Hepatocyte (in vitro differentiated cells): ENCODE data around the gene SGCA. TPM values are rescaled to one million over a fixed set of nuclear protein-coding genes. Genes with fewer than 3 reads are reported as not detected.

Source experiments
- DNase-seq: peaks from one replicate; pipeline ENCODE4 v3.0.0-alpha.2; 2016; ENCODE audit warnings: low spot score
- H2AFZ ChIP-seq: fragments of 200-600 bp; sonication (generic); 2 replicates; pipeline ENCODE4 v1.6.0; 2016; ENCODE audit warnings: antibody characterized with exemption, mild to moderate bottlenecking
- H3K27ac ChIP-seq: fragments of 200-600 bp; sonication (generic); 2 replicates; pipeline ENCODE4 v1.5.1; 2016; ENCODE audit warnings: mild to moderate bottlenecking
- H3K27me3 ChIP-seq: fragments of 200-600 bp; sonication (generic); 2 replicates; pipeline ENCODE4 v1.6.1; 2016
- H3K36me3 ChIP-seq: fragments of 200-600 bp; sonication (generic); replicated peaks from 2 replicates; pipeline ENCODE4 v1.5.1; 2016; ENCODE audit warnings: low read depth; ENCODE audit not compliant: insufficient read depth
- H3K4me1 ChIP-seq: fragments of 200-600 bp; sonication (generic); 2 replicates; pipeline ENCODE4 v1.5.1; 2016; ENCODE audit warnings: mild to moderate bottlenecking, moderate library complexity; ENCODE audit not compliant: insufficient read depth
- H3K4me2 ChIP-seq: fragments of 200-600 bp; sonication (generic); 2 replicates; pipeline ENCODE4 v1.6.0; 2016
- H3K4me3 ChIP-seq: fragments of 200-600 bp; sonication (generic); 2 replicates; pipeline ENCODE4 v1.5.1; 2016; ENCODE audit warnings: mild to moderate bottlenecking
- H3K79me2 ChIP-seq: fragments of 200-600 bp; sonication (generic); 2 replicates; pipeline ENCODE4 v1.6.0; 2017; ENCODE audit warnings: mild to moderate bottlenecking
- H3K9me2 ChIP-seq: fragments of 200-600 bp; sonication (generic); replicated peaks from 2 replicates; pipeline ENCODE4 v1.6.0; 2017; ENCODE audit warnings: mild to moderate bottlenecking; ENCODE audit not compliant: insufficient read depth
- H3K9me3 ChIP-seq: fragments of 200-600 bp; sonication (generic); 2 replicates; pipeline ENCODE4 v1.5.1; 2016; ENCODE audit warnings: low read depth, mild to moderate bottlenecking
- H4K20me1 ChIP-seq: fragments of 200-600 bp; sonication (generic); 2 replicates; pipeline ENCODE4 v1.6.0; 2016; ENCODE audit warnings: mild to moderate bottlenecking; ENCODE audit not compliant: insufficient read depth, poor library complexity, severe bottlenecking
- EZH2 ChIP-seq: fragments of 200-600 bp; sonication (generic); IDR thresholded peaks from 2 replicates; pipeline ENCODE4 v1.6.1; 2016; ENCODE audit warnings: antibody characterized with exemption, mild to moderate bottlenecking, borderline replicate concordance
- EZH2phosphoT487 ChIP-seq: fragments of 200-600 bp; sonication (generic); IDR thresholded peaks from one replicate; pipeline ENCODE4 v1.6.1; 2018; ENCODE audit warnings: antibody characterized with exemption, mild to moderate bottlenecking, low read depth, moderate library complexity; ENCODE audit not compliant: unreplicated experiment, severe bottlenecking
- WGBS: methylation state at CpG from one replicate; pipeline ENCODE4 v1.1.6; 2016; ENCODE audit warnings: low lambda C conversion rate; ENCODE audit errors: missing lambda C conversion rate; 5-methylcytosine and 5-hydroxymethylcytosine counted together
- polyA plus RNA-seq: library from polyadenylated mRNA; unstranded; fragments of >200 nt; fragmentation: Nextera tagmentation; extraction: Ambion mirVana; gene quantifications from 2 replicates; pipeline ENCODE4 v1.2.1, GENCODE V29; 2016
- total RNA-seq: library from RNA; depleted of rRNA; stranded (reverse); fragments of >200 nt; gene quantifications from 2 replicates; pipeline ENCODE4 v1.2.3, GENCODE V29; 2014
- TF ChIP-seq, protein P1 (sequence below): fragments of 200-600 bp; sonication (generic); IDR thresholded peaks from 2 replicates; pipeline ENCODE4 v1.5.1; 2016; ENCODE audit warnings: antibody characterized with exemption, mild to moderate bottlenecking; ENCODE audit not compliant: poor library complexity

The SGCA gene
- total and polyA plus RNA-seq, 2 experiments from 2014 or later = 0.37 to 2.2 TPM

DNA sequence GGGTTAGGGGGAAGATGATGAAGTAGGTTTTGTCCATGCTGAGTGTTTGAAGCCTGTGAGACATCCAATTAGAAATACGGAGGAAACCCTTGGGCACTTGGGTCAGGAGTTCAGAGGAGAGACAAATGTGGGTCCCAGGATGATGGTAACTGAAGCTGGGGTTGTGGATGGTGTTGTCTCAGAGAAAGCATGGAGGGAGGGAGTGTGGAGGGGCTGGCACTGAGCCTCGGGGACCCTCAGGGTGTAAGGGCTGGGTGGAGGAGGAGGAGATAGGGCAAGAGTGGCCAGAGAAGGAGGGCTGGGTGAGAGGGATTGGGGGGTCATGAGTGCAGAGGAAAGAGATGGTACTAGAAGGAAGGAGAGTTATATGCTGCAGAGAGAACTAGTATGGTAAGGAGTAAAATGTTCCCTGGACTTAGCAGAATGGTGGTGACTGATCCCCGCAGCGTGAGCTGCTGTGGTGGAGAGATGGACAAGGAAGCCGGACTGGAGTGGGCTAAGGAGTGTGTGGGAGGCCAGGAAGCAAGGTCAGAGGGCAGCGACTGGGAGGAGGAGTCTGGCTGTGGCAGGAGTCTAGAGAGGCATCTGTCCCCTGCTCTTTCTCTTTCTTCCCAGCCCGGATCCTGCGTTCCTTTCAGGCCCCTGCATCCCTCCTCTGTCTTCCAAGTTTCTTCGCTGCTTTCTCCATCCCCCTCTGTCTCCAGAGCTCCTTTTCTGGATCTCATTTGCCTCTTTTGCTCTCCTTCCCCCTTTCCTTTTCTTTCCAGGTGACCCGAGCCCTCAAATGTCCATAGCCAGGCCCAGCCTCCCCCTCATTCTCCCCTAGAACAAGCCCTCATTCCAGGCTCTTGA lies 39.5 kb downstream of the SGCA start:
- Histone ChIP-seq H3K4me2 (peak overlapping the region; percentile 18), H2AFZ (no peak overlapping the region), H4K20me1 (no peaks in the 10 kb centered on the region), H3K27me3 (peaks cover 4% of the 10 kb centered on the region), H3K79me2 (peaks cover 5% of the 10 kb centered on the region), H3K4me3 (no peak overlapping the region), H3K36me3 (no peaks in the 10 kb centered on the region), H3K4me1 (peaks cover 55% of the 10 kb centered on the region), H3K27ac (peak overlapping the region; percentile 88), H3K9me3 (no peaks in the 10 kb centered on the region), H3K9me2 (no peaks in the 10 kb centered on the region)
- 60% methylated on average over 10 of the region's 10 CpGs for WGBS
- TF ChIP-seq, protein P1, sequence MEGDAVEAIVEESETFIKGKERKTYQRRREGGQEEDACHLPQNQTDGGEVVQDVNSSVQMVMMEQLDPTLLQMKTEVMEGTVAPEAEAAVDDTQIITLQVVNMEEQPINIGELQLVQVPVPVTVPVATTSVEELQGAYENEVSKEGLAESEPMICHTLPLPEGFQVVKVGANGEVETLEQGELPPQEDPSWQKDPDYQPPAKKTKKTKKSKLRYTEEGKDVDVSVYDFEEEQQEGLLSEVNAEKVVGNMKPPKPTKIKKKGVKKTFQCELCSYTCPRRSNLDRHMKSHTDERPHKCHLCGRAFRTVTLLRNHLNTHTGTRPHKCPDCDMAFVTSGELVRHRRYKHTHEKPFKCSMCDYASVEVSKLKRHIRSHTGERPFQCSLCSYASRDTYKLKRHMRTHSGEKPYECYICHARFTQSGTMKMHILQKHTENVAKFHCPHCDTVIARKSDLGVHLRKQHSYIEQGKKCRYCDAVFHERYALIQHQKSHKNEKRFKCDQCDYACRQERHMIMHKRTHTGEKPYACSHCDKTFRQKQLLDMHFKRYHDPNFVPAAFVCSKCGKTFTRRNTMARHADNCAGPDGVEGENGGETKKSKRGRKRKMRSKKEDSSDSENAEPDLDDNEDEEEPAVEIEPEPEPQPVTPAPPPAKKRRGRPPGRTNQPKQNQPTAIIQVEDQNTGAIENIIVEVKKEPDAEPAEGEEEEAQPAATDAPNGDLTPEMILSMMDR = no peak
- TF ChIP-seq EZH2phosphoT487 (no peak), EZH2 (no peak)
- no peak for DNase-seq

- H4K20me1 ChIP-seq = no peaks in the 10 kb centered on the region
- peak overlapping the region; percentile 18 for H3K4me2 ChIP-seq
These were observed 40.2 kb downstream of the SGCA start for GRCh38 chr17:50205963-50206505.

GRCh38 chr17:50206604-50207293 lies 40.9 kb downstream of the SGCA start:
- TF ChIP-seq, protein P1 = no peak
- no peak for TF ChIP-seq EZH2phosphoT487
- TF ChIP-seq EZH2 = no peak
- Histone ChIP-seq H2AFZ (peak overlapping the region; percentile 61), H3K27ac (peak overlapping the region; percentile 94), H3K9me2 (no peaks in the 10 kb centered on the region), H3K4me3 (no peak overlapping the region), H3K9me3 (no peaks in the 10 kb centered on the region), H3K36me3 (no peaks in the 10 kb centered on the region), H3K4me1 (peaks cover 69% of the 10 kb centered on the region), H3K4me2 (peak overlapping the region; percentile 69), H3K27me3 (no peaks in the 10 kb centered on the region), H4K20me1 (no peaks in the 10 kb centered on the region), H3K79me2 (no peaks in the 10 kb centered on the region)
- DNase-seq = peak; percentile 74
- whole genome bisulfite sequencing = 27% methylated on average over 11 of the region's 18 CpGs

More at GRCh38 chr17:50205963-50206505, 40.2 kb downstream of the SGCA start:
- TF ChIP-seq, protein P1 = no peak
- TF ChIP-seq EZH2phosphoT487 (no peak), EZH2 (no peak)
- H3K79me2 ChIP-seq = peaks cover 3% of the 10 kb centered on the region
- no peak overlapping the region for H3K4me3 ChIP-seq
- H3K9me2 ChIP-seq = no peaks in the 10 kb centered on the region
- H3K4me1 ChIP-seq = peaks cover 62% of the 10 kb centered on the region
- no peak for DNase-seq
- H3K9me3 ChIP-seq = no peaks in the 10 kb centered on the region
- WGBS = 89% methylated on average over 7 of the region's 7 CpGs
- H3K36me3 ChIP-seq = no peaks in the 10 kb centered on the region
- H3K27me3 ChIP-seq = peaks cover 3% of the 10 kb centered on the region
- peak overlapping the region; percentile 88 for H3K27ac ChIP-seq
- H2AFZ ChIP-seq = no peak overlapping the region
